Prostate gland (tissue), 2 donors: ENCODE results near the gene CTBP2.

ENCODE experiments used
- POLR2A ChIP-seq: fragments of 450-650 bp; IDR thresholded peaks from one replicate; pipeline ENCODE4 v1.6.1; 2016; ENCODE audit warnings: antibody characterized with exemption, mild to moderate bottlenecking
- POLR2AphosphoS5 ChIP-seq: sonication (generic); formaldehyde crosslinking; IDR thresholded peaks from one replicate; pipeline ENCODE4 v1.6.1; 2017; ENCODE audit warnings: antibody characterized with exemption
- TF ChIP-seq, protein P1 (sequence below), 4 experiments: fragments of 200-600 bp in 2 of 4; fragments of 450-650 bp in 2 of 4; sonication (generic) in 2 of 4; IDR thresholded peaks; 1 replicate in 3 of 4; 2 replicates in 1 of 4; pipeline ENCODE4 v1.5.1; 2016 to 2019; ENCODE audit warnings: antibody characterized with exemption in 4 of 4, mild to moderate bottlenecking in 2 of 4, moderate library complexity in 2 of 4

DNA sequence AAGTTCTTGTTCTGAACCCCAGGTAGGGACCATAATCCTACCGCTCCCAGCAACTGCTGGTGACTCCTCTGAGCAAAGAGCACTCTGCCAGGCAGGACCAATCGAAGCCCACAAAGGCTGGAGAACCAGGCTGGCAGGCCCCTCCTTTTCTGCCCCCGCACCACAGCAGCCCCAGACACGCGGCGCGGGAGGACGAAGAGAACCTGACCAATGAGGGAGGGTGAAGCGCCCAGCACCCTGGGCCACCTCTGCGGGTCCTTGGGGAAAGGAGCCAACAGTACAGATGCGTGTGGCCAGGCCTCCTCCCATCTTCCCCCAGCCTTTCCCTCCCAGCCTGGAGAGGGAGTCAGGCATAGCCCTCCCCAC, 25.9 kb downstream of the CTBP2 start:
- TF ChIP-seq, protein P1, sequence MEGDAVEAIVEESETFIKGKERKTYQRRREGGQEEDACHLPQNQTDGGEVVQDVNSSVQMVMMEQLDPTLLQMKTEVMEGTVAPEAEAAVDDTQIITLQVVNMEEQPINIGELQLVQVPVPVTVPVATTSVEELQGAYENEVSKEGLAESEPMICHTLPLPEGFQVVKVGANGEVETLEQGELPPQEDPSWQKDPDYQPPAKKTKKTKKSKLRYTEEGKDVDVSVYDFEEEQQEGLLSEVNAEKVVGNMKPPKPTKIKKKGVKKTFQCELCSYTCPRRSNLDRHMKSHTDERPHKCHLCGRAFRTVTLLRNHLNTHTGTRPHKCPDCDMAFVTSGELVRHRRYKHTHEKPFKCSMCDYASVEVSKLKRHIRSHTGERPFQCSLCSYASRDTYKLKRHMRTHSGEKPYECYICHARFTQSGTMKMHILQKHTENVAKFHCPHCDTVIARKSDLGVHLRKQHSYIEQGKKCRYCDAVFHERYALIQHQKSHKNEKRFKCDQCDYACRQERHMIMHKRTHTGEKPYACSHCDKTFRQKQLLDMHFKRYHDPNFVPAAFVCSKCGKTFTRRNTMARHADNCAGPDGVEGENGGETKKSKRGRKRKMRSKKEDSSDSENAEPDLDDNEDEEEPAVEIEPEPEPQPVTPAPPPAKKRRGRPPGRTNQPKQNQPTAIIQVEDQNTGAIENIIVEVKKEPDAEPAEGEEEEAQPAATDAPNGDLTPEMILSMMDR (IDR thresholded peaks at IDR 0.05): no peak
- no peak for TF ChIP-seq POLR2A
- TF ChIP-seq POLR2AphosphoS5: no peak
